Body of pancreas (tissue), 4 donors: ENCODE measurements around the gene TMEM237.

Experiments used
- CTCF ChIP-seq, 7 experiments: fragments of 450-650 bp in 4 of 7; fragments of 200-600 bp in 3 of 7; sonication (generic) in 3 of 7; IDR thresholded peaks; one replicate each; pipeline ENCODE4 v1.5.1; 2016 to 2019; ENCODE audit warnings: antibody characterized with exemption in 7 of 7
- POLR2A ChIP-seq, 3 donors: fragments of 450-650 bp; IDR thresholded peaks; one replicate each; pipeline ENCODE4 v1.6.1; 2016; ENCODE audit warnings: antibody characterized with exemption in 3 of 3, mild to moderate bottlenecking in 2 of 3

GRCh38 chr2:201675454-201675853 is 32.2 kb upstream of the TMEM237 start:
- TF ChIP-seq CTCF (IDR thresholded peaks at IDR 0.05) (no peak), POLR2A (IDR thresholded peaks at IDR 0.05) (no peak)
